Stimulated activated CD8-positive, alpha-beta memory T cell treated with anti-CD3 and anti-CD28 coated beads, Interleukin-7, amount 100 ng/mL, for 1 hour (primary cell): ENCODE data around the gene CAMTA1.

Experiments used
- DNase-seq, 2 donors: peaks; one replicate each; pipeline ENCODE4 v3.0.0-alpha.2; 2020; ENCODE audit warnings: low read depth in 2 of 2

Gene CAMTA1

GRCh38 chr1:7633506-7634245 is 848.4 kb downstream of the CAMTA1 start:
- DNase-seq = no peak

- DNase-seq = no peak
Measured at GRCh38 chr1:7634546-7635240, 849.4 kb downstream of the CAMTA1 start.

GRCh38 chr1:7636795-7637526 is 851.7 kb downstream of the CAMTA1 start:
- no peak for DNase-seq

GRCh38 chr1:7638078-7638477 is 852.8 kb downstream of the CAMTA1 start:
- no peak for DNase-seq

DNA sequence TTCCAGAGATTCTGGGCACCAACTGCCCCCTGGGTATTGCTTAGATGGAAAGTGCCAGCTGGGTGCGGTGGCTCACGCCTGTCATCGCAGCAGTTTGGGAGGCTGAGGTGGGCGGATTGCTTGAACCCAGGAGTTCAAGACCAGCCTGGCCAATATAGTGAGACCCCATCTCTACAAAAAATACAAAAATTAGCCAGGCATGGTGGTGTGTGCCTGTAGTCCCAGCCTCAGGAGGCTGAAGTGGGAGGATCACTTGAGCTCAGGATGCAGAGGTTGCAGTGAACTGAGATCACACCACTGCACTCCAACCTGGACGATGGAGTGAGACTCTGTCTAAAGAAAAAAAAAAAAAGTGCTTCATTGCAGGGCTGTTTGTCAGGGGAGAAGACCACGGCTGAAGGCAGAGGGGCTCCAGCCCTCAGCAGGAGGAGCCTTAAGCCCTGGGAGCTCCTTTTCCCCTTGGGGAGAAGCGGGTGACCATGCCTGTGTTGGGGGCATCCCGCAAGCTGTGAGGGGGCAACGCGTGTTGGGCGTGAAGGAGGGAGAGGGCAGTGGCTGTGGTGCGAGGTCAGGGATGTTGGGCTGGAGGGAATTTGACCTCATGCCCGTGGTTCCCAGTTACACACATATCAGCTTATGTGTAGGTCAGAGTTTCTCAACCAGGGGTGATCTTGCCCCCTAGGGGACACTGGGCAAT is 854.3 kb downstream of the CAMTA1 start:
- DNase-seq = no peak

- DNase-seq = no peak
Measured at GRCh38 chr1:7640350-7640749, 855.1 kb downstream of the CAMTA1 start.

GRCh38 chr1:7640920-7641585 is 855.8 kb downstream of the CAMTA1 start:
- DNase-seq = no peak

DNA sequence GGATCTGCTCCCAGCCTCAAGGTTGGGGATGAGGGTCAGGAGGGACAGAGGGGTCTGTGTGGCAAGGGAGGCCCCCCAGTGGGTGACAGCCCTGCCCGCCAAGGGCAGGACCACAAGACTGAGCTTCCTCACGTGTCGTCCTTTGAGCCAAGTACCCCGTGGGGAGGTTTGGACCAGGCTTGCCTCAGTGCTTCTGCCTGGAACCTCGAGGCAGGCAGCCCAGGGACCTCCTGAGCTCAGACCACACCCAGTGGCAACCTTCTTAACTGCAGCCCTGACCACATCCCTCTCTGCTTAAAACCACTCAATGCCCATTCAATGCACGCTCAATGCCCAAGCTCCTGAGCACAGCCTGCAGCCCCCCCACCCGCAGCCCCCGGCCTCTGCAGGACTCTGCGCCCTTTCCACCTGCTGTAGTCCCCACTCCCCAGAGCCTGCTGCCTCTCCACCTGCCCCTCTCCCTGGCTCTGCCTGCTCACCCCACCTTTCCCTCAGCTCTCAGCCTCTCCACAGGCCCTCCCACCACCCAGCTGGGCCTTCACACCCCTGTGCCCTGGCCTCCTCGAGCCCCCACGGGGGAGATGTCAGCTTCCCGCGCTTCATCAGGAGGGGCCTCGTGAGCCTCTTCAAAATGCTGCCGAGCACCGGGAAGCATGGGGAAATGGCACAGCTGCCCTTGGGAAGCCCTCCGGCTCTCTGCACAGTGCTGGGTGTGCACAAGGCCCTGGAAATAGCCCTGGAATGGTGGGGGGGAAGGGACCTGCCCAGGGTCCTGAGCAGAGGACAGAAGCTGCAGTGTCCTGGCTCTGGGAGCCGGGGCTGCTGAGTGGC is 856.5 kb downstream of the CAMTA1 start:
- no peak for DNase-seq

GRCh38 chr1:7642418-7642704 is 857.1 kb downstream of the CAMTA1 start:
- no peak for DNase-seq

- no peak for DNase-seq
Measured at GRCh38 chr1:7642781-7643529, 857.7 kb downstream of the CAMTA1 start.

- DNase-seq = no peak
Measured at GRCh38 chr1:7643530-7643929, 858.3 kb downstream of the CAMTA1 start.

GRCh38 chr1:7644086-7644485 is 858.8 kb downstream of the CAMTA1 start:
- DNase-seq = no peak

DNA sequence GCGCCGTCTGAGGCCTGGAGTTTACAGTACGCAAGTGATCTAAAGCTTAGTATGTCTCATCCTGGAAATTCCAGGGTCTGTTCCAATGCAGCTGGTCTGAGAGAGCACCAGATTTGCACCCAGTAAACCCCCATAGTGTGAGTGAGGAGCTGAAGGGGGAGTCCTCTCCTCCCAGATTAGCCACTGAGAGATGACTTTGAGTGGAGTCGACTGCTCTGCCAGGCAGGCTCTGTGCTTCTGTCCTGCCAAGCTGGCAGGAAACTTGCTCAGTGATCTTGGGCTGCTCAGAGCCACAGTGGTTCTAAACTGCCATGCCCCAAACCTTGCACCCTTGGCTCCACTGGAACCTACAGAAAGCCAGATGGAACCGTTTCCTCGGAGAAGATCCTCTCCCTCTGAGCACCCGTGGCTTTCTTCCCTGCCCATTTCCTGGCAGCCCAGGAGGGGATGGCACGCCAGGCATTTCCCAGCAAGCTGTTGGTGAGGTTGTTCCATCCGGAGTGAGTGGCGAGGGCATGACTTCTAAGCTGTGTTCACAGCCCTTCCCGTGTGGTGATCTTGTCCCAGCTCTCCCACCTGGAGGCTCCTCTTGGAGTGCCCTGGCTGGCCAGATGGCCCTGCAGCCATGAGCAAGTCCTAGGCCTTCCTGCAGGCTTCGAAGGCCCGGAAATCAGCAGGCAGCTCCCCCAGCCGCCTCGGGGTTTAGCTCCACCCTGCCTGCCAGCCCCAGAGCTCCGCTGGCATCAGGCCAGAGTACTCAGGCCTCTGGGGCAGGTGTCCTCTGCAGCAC is 859.9 kb downstream of the CAMTA1 start:
- DNase-seq = no peak

DNA sequence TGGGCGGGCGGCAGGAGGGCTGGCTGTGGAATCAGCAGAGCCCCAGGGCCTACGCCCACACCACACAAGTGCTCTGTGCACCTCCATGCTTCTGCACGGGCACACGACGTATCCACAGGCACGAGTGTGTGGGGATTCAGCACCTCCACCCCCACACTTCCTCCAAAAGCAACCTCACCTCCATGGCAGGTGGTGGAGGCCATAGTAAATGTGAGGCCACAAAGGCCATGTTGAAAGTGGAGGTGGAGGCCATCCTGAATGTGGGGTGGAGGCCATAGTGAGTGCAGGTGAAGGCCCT is 860.4 kb downstream of the CAMTA1 start:
- no peak for DNase-seq

DNA sequence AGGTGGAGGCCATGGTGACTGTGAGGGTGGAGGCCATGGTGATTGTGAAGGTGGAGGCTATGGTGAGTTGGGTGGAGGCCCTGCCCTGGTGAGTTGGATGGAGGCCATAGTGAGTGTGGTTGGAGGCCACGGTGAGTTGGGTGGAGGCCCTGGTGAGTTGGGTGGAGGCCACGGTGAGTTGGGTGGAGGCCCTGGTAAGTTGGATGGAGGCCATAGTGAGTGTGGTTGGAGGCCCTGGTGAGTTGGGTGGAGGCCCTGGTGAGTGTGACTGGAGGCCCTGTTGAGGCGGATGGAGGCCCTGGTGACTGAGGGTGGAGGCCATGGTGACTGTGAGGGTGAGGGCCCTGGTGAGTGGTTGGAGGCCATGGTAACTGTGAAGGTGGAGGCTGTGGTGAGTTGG is 860.9 kb downstream of the CAMTA1 start:
- no peak for DNase-seq

DNA sequence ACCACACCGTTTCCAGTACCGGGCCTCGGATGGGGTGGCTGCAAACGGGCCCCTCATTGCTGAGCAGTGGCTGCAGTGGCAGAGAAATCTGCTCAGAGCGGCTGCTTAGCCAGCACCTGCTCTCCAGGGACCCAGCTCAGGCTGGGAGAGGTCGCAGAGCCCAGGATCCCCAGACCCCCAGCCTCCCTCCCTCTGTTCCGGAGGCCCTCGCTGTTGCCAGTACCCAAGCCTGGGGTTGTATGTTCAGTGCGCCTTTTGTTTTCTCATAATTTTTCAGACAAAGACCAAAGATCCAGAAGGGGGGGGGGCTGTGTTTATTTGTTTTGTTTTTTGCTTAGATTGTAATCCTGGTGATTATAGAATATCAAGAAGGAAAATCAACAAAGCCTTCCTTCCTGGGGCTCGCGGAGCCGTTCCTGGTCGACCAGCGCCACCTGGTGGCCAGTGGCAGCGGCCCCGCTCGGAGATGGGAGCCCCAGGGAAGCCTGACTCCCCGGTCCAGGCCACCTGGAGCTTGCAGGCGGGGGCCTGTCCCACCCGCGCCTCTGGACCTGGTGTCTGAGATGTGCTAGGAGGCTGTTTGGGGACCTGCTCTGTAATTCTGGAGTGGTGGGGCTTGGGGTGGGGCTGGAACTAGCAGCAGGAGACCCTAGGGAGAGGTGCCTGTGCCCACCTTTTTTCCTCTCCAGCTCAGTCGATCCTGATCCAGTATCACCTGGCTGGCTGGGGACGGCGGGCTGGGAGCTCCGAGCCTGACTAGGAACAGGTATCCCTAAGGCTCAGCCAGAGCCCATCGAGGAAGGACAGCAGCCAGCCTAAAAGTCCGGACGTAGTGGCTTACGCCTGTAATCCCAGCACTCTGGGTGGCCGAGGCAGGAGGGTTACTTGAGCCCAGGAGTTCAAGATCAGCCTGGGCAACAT is 862.0 kb downstream of the CAMTA1 start:
- peak; percentile 12 to 51 for DNase-seq

DNA sequence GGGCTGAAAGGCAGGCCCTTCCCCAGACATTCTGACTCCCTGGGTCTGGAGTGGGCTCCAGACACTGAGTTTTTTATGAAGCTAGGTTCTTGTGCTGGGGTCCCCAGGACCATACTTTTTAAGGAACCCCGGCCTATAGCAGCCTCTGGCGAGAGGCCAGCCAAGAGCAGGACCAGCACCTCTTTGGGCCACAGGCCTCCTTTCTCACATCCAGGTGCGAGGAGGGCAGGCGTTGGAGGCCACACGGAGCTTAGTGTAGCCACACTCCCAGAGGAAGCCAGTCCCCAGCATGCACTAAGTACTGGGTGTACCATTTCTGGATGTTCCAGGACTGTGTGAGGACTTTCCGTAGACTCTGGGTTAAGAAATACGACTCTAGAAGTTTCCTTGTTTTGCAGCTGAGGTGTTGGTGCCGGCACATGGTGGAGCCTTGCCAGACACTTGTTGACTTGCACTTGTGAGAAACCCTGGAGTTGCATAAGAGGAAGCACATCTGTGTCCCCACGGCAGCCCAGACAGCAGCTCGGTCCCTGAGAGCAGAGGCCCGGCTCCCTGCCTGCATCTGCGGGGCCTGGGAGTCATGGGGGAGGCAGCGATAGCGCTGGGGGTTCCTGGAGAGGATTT is 863.6 kb downstream of the CAMTA1 start:
- DNase-seq = no peak

GRCh38 chr1:7650801-7651200 is 865.5 kb downstream of the CAMTA1 start:
- no peak for DNase-seq
